ENCODE measurements around the gene SRSF4. TPM values are rescaled to one million over a fixed set of nuclear protein-coding genes. Genes with fewer than 3 reads are reported as not detected.
A peak's percentile ranks its signal among the peaks of the same experiment; 100 is the strongest.

The SRSF4 gene
- total RNA-seq, 1 experiment from 2014 or later = 44.1 TPM

GRCh38 chr1:29197993-29198392 lies 16.3 kb upstream of the SRSF4 start:
- DNase-seq = no peak
- no TSS peak for BruUV-seq (replicated peaks)
- intact Hi-C loops (cut with micrococcal nuclease; ENCODE audit: unreplicated experiment) = loop anchor here (1.0 kb wide), 1 partner anchor 316 kb away; no protein-coding TSS in a partner anchor
- H3K4me3 Mint-ChIP-seq (ENCODE audit: unreplicated experiment) = no peak overlapping the region
- ChIA-PET POLR2A (interaction anchor here (0.7 to 1.9 kb wide), 2 partner anchors 16 to 75 kb away, joined by 3 to 15 read pairs; partner anchors contain the start of gene SRSF4), CTCF (interaction anchor here (0.6 to 1.6 kb wide), 13 partner anchors 10 to 321 kb away, joined by 3 to 28 read pairs (median 5); partner anchors contain the start of genes SRSF4 and TMEM200B)
- no peaks in the 10 kb centered on the region for H3K9me3 ChIP-seq
- TF ChIP-seq CTCF (IDR thresholded peaks at IDR 0.05; ENCODE audit: insufficient read depth in 1 of 2, low read depth in 1 of 2, low read length in 1 of 2, severe bottlenecking in 1 of 2, unreplicated experiment in 1 of 2) = no peak
- no peaks in the 10 kb centered on the region for H3K27me3 Mint-ChIP-seq (ENCODE audit: insufficient read depth, unreplicated experiment)
- H3K4me3 ChIP-seq (ENCODE audit: low read depth, low read length) = no peak overlapping the region
- H3K9me3 Mint-ChIP-seq (ENCODE audit: unreplicated experiment) = no peaks in the 10 kb centered on the region
- no peak overlapping the region for H3K27ac Mint-ChIP-seq (ENCODE audit: unreplicated experiment)
- peaks cover 13% of the 10 kb centered on the region for H3K4me1 ChIP-seq
- peaks cover 12% of the 10 kb centered on the region for H3K36me3 Mint-ChIP-seq (ENCODE audit: insufficient read depth, unreplicated experiment)
- no peaks in the 10 kb centered on the region for H3K36me3 ChIP-seq (ENCODE audit: control insufficient read depth, insufficient read depth, low read length)
- no peaks in the 10 kb centered on the region for H3K27me3 ChIP-seq (replicated peaks; ENCODE audit: control insufficient read depth, insufficient read depth, low read length)
- no peaks in the 10 kb centered on the region for H3K4me1 Mint-ChIP-seq (ENCODE audit: low read depth, unreplicated experiment)

GRCh38 chr1:29197590-29197924 lies 15.9 kb upstream of the SRSF4 start:
- BruUV-seq (replicated peaks) = no TSS peak
- TF ChIP-seq CTCF (IDR thresholded peaks at IDR 0.05; ENCODE audit: insufficient read depth in 1 of 2, low read depth in 1 of 2, low read length in 1 of 2, severe bottlenecking in 1 of 2, unreplicated experiment in 1 of 2) = peak; percentile 29 to 46
- Mint-ChIP-seq H3K4me1 (ENCODE audit: low read depth, unreplicated experiment) (no peaks in the 10 kb centered on the region), H3K4me3 (ENCODE audit: unreplicated experiment) (no peak overlapping the region), H3K27ac (ENCODE audit: unreplicated experiment) (no peak overlapping the region), H3K9me3 (ENCODE audit: unreplicated experiment) (no peaks in the 10 kb centered on the region), H3K27me3 (ENCODE audit: insufficient read depth, unreplicated experiment) (no peaks in the 10 kb centered on the region), H3K36me3 (ENCODE audit: insufficient read depth, unreplicated experiment) (peaks cover 12% of the 10 kb centered on the region)
- DNase-seq = peak; percentile 53 to 55
- H3K4me1 ChIP-seq = peaks cover 12% of the 10 kb centered on the region
- intact Hi-C loops (cut with micrococcal nuclease; ENCODE audit: unreplicated experiment) = loop anchor here (1.0 kb wide), 1 partner anchor 315 kb away; no protein-coding TSS in a partner anchor
- ChIA-PET CTCF (interaction anchor here (0.6 to 1.6 kb wide), 15 partner anchors 11 to 323 kb away, joined by 3 to 28 read pairs (median 4); partner anchors contain the start of genes SRSF4 and TMEM200B), POLR2A (interaction anchor here (0.7 to 1.9 kb wide), 2 partner anchors 16 to 74 kb away, joined by 3 to 15 read pairs; partner anchors contain the start of gene SRSF4)
- H3K27me3 ChIP-seq (replicated peaks; ENCODE audit: control insufficient read depth, insufficient read depth, low read length) = no peaks in the 10 kb centered on the region
- H3K36me3 ChIP-seq (ENCODE audit: control insufficient read depth, insufficient read depth, low read length) = no peaks in the 10 kb centered on the region
- no peak overlapping the region for H3K4me3 ChIP-seq (ENCODE audit: low read depth, low read length)
- H3K9me3 ChIP-seq = no peaks in the 10 kb centered on the region

- TF ChIP-seq CTCF (IDR thresholded peaks at IDR 0.05; ENCODE audit: insufficient read depth in 1 of 2, low read depth in 1 of 2, low read length in 1 of 2, severe bottlenecking in 1 of 2, unreplicated experiment in 1 of 2) = no peak
Measured at GRCh38 chr1:29196863-29197589, 15.3 kb upstream of the SRSF4 start.

More at GRCh38 chr1:29196863-29197589, 15.3 kb upstream of the SRSF4 start:
- intact Hi-C loops (cut with micrococcal nuclease; ENCODE audit: unreplicated experiment) = loop anchor here (1.0 kb wide), 1 partner anchor 315 kb away; no protein-coding TSS in a partner anchor
- no peak overlapping the region for H3K27ac Mint-ChIP-seq (ENCODE audit: unreplicated experiment)
- peaks cover 15% of the 10 kb centered on the region for H3K36me3 Mint-ChIP-seq (ENCODE audit: insufficient read depth, unreplicated experiment)
- H3K27me3 Mint-ChIP-seq (ENCODE audit: insufficient read depth, unreplicated experiment) = no peaks in the 10 kb centered on the region
- no peaks in the 10 kb centered on the region for H3K9me3 ChIP-seq
- no peaks in the 10 kb centered on the region for H3K27me3 ChIP-seq (replicated peaks; ENCODE audit: control insufficient read depth, insufficient read depth, low read length)
- ChIA-PET POLR2A (interaction anchor here (0.7 to 1.9 kb wide), 2 partner anchors 15 to 74 kb away, joined by 3 to 15 read pairs; partner anchors contain the start of gene SRSF4), CTCF (interaction anchor here (0.6 to 1.6 kb wide), 14 partner anchors 10 to 323 kb away, joined by 3 to 28 read pairs (median 4); partner anchors contain the start of genes SRSF4 and TMEM200B)
- no peaks in the 10 kb centered on the region for H3K4me1 Mint-ChIP-seq (ENCODE audit: low read depth, unreplicated experiment)
- no peak for DNase-seq
- H3K4me3 Mint-ChIP-seq (ENCODE audit: unreplicated experiment) = no peak overlapping the region
- H3K4me1 ChIP-seq = peaks cover 7% of the 10 kb centered on the region
- H3K9me3 Mint-ChIP-seq (ENCODE audit: unreplicated experiment) = no peaks in the 10 kb centered on the region
- no TSS peak for BruUV-seq (replicated peaks)
- no peak overlapping the region for H3K4me3 ChIP-seq (ENCODE audit: low read depth, low read length)
- H3K36me3 ChIP-seq (ENCODE audit: control insufficient read depth, insufficient read depth, low read length) = no peaks in the 10 kb centered on the region

Measured in Caco-2 (cell line).